HG03460 (cell line): ENCODE measurements around the gene CHRM4.

ENCODE experiments used
- ATAC-seq: cut with Tn5 transposase; IDR thresholded peaks from one replicate; pipeline ENCODE4 v1.9.1; 2021; ENCODE audit not compliant: unreplicated experiment

CHRM4 gene

DNA sequence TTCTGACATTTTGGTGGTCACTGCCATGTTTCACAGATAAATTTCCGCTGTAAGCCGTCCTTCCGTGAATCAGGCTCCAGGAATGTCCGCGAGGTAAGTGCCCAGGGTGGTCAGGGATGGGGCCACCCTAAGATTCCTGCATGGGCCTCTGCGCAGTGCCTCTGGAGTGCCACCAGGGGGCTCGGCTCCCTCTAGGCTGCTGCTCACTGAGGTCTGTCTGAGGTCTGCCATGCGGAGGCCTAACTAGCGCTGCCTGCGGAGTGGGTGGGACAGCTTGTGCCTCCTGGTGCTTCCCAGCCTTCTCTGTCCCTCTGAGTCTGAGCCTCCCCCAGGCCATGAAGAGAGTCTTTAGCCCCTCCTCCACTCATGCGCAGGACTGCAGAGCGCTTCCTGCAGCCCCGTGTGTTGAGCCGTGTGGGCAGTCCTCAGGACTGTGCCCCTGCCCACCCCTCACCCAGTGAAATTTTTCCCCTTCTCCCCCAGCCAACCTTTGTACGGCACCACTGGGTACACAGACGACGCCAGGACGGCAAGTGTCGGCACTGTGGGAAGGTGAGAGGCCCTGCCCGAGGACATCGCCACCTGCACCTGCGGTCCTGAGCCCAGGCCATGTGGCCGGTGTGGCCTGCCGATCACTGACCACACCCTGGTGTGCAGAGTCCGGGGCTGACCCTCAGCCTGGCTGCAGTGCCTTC lies 22.0 kb downstream of the CHRM4 start:
- peak; percentile 39 for ATAC-seq

GRCh38 chr11:46367916-46368267 lies 23.7 kb downstream of the CHRM4 start:
- no peak for ATAC-seq

- ATAC-seq, result peak; percentile 74
These were observed 24.2 kb downstream of the CHRM4 start for GRCh38 chr11:46367244-46367915.

- no peak for ATAC-seq
These were observed 24.9 kb downstream of the CHRM4 start for GRCh38 chr11:46366661-46367161.

GRCh38 chr11:46366260-46366659 lies 25.3 kb downstream of the CHRM4 start:
- ATAC-seq, result no peak

DNA sequence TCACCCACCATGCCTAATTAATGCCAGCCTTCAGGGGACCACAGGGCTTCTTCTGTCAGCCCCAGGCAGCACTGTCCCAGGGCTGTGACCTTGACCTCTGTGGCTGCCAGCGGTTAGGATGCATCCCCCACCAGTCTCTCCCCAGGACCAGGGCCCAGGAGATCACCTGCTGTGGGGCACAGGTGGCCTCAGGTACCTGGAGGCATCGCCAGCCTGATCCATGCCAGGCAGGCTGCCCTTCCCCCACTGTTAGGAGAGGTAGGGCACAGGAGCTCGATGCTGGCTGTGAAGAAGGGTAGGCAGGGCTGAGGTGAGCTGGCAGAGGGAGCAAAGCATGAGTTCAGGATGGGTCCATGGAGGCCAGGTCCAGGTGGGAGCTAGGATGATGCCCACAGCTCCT lies 26.8 kb downstream of the CHRM4 start:
- ATAC-seq, result no peak

DNA sequence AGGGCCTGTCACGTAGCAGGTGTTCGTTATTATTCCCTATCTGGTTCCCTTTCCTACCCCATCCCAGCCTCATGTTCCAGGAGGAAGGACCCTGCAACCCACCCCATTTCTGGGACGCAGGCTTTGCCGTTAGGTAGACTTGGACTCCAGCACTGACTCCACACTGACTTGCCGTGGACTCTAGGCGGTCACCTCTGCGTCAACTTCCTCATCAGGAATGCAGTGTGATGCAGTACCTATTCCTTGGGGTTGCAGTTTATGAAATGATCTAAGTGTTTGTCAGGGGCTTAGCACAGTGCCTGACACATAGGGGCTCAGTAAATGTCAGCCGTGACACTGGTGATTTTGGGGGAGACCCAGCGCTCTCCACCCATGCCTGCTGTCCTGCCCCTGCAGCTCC lies 27.5 kb downstream of the CHRM4 start:
- ATAC-seq, result no peak

DNA sequence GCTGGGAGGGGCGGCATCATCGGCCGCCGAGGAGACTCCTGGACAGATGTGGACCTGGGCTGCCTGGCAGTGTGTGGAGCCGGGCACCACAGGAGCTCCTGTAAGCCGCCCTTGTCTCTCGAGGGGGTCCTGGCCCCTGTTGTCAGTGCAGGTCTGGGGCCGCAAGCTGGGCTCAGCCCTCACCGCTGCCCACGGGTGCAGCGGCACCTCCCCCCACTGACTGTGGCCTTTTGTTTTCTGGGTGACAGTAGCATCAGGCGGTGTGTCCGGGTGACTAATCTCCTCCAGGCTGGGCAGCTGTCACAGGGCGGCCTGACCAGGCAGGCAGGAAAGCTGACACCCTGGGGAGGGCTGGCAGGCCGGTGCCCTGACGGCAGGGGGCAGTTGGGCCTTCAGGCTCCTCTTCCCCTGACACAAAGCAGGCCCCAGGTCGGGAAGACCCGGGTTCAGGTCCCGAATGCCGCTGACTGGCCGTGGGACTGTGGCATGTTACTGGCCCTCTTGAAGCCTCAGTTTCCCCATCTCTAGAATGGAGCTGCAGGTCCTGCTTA lies 28.0 kb downstream of the CHRM4 start:
- no peak for ATAC-seq

DNA sequence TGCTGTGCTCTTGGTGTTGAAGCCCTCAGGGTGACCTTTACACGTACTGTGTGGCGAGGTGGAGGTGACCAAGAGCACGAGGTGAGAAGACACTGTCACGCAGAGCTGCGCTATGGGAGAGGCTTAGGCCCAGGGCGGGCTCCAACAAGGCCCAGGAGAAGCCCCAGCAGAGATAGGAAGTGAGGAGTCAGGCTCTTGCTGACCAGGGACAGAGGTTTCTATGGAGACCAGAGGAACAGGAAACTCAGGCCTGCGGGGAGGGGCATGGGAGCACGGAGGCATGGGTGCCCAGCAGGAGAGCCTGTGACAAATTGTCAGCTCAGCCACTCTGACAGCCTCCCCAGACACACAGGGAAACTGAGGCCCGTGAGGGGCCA lies 28.6 kb downstream of the CHRM4 start:
- no peak for ATAC-seq

DNA sequence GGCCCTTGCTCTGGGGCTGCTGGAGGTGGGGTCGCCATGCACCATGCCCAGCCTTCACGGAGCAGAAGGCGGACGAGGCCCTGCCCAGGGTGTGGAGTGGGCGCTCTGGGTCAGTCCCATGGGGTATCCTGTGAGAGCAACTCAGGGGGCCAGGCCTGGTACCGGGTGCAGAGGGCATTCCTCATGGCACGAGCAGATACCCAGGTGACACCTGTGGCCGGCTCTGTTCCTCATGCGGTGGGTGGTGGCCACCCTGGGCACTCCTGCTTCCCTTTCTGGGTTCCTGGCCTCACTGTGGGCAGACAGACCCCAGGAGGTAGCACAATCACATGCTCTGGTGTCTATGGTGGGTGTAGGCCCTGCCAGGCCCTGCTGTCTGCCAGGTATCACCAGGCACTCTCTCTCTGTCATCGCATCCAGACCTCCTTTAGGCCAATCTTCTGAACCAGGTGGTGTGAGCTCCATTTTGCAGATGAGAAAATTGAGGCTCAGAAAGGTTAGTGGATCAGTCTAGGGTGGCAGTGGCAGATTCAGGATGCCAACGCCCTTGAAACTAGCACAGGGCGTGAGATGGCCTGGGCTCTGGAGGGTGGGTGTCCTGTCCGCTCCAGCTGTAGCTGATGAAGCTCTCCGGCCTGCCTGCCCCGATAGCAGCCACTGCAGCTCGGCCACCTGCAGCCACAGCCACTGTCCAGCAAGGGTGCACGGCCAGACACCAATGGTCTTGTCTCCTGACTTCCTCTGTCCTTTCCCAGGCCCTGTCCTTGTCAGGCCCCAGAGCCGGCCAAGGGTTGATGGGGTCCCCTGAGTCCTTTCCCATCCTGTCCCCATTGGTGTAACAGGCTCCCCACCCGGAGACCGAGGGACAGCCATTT lies 29.2 kb downstream of the CHRM4 start:
- ATAC-seq, result no peak

GRCh38 chr11:46361283-46362155 lies 30.1 kb downstream of the CHRM4 start:
- peak; percentile 90 for ATAC-seq

GRCh38 chr11:46360878-46361277 lies 30.7 kb downstream of the CHRM4 start:
- peak; percentile 19 for ATAC-seq

DNA sequence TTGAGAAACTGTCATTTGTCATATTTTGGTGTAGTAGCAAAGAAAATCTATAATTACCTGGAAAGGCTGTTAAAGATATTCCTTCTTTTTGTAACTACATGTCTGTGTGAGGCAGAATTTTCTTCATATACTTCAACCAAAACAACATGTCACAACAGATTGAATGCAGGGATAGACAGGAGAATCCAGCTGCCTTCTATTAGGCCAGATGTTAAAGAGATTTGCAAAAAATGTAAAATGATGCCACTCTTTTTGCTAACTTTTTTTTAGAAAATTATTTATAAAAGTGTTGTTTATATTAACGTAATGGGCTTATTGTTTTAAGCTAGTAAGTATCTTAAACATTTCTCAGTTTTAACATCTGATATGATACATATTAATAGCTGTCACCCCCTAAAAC lies 31.6 kb downstream of the CHRM4 start:
- no peak for ATAC-seq

DNA sequence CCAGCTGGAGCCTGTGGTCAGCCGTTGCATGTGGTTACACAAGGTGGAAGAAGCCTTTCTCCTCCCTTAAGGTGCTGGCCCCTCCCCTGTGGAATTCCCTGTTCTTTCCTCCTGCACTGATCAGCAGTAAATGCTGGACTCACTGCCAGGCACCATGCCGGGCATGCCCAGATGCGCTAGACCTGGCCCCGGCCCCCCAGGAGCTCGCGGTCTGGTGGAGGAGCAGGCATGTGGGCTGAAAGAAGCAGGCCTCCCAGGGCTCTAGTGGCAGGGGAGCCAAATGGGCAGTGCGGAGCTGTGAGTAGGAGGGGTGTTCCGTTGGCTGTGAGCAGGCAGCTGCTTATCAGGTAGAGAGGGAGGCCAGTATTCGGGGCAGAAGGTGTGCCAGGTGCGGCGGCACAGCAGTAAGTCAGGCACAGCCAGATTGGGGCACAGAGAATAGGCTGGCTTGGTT lies 34.1 kb downstream of the CHRM4 start:
- no peak for ATAC-seq

GRCh38 chr11:46356924-46357482 lies 34.6 kb downstream of the CHRM4 start:
- ATAC-seq, result no peak

- no peak for ATAC-seq
These were observed 37.9 kb downstream of the CHRM4 start for GRCh38 chr11:46353698-46354097.

GRCh38 chr11:46352063-46352841 lies 39.3 kb downstream of the CHRM4 start:
- no peak for ATAC-seq

DNA sequence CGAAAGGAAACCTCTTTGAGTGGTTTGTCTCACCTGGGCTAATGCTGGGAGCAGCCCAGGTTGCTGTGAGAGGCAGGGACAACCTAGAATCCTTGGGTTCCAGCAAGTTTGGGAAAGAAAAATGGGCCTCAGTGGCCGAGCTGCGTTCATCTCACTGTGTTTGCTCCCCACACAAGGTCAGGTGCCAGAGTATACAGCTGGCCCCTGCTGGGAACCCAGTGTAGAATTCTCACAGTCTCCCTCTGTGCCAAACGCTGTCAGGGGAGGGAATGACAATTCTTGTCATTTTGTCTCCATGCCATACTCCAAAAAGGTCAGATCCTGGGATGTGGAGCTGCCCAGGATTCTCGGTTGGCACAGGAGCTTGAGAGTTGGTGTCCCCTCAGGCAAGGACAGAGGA lies 40.0 kb downstream of the CHRM4 start:
- no peak for ATAC-seq

DNA sequence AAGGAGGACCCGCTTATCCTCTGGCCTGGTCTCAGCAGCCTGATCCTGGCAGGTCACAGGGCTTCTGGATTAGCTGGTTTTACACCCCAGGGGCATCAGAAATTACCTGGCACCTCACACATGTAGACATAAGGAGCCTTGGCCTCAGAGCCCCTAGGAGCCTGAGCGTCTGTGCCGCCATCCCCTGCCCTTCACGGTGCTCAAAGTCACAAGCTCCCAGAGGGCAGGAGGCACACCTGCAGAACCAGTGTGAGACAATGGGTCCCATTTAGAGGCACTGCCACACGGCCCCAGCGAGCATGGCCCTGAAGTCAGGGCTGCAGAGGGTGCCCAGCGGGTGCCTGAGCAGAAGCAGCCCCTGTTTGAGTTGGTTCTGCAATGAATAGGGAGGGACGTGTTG lies 40.4 kb downstream of the CHRM4 start:
- no peak for ATAC-seq
